Breast epithelium (tissue), 4 donors: ENCODE measurements around the gene CDH4. TPM values are rescaled to one million over a fixed set of nuclear protein-coding genes. Genes with fewer than 3 reads are reported as not detected.
A peak's percentile ranks its signal among the peaks of the same experiment; 100 is the strongest.
"Not testable (repeated sequence)": the region's sequence is repeated elsewhere in the genome, so short reads cannot be mapped to it uniquely, and the experiment has no call there.

Experiments used
- DNase-seq, 2 donors: peaks; one replicate each; pipeline ENCODE4 v3.0.0-alpha.2; 2019; ENCODE audit warnings: low spot score in 2 of 2
- H3K27ac ChIP-seq, 2 donors: fragments of 200-600 bp; sonication (generic) in 1 of 2; one replicate each; pipeline ENCODE4 v1.5.1; 2016 to 2019; ENCODE audit warnings: mild to moderate bottlenecking in 1 of 2
- H3K27me3 ChIP-seq, 2 donors: fragments of 200-600 bp; sonication (generic) in 1 of 2; one replicate each; pipeline versions ENCODE4 v1.5.1 to v1.6.0; 2017 to 2019; ENCODE audit warnings: control low read depth in 1 of 2, mild to moderate bottlenecking in 1 of 2
- H3K36me3 ChIP-seq: fragments of 200-600 bp; one replicate; pipeline ENCODE4 v1.5.1; 2019
- H3K4me1 ChIP-seq, 2 donors: fragments of 200-600 bp; sonication (generic); one replicate each; pipeline ENCODE4 v1.5.1; 2016 to 2019; ENCODE audit warnings: control low read depth in 1 of 2
- H3K4me3 ChIP-seq, 3 donors: fragments of 200-600 bp; sonication (generic); 1 replicate in 2 of 3; 2 replicates in 1 of 3; pipeline ENCODE4 v1.5.1; 2016 to 2019; ENCODE audit warnings: mild to moderate bottlenecking in 3 of 3, moderate library complexity in 2 of 3
- H3K9me3 ChIP-seq, 2 donors: fragments of 200-600 bp; sonication (generic) in 1 of 2; one replicate each; pipeline ENCODE4 v1.5.1; 2016 to 2019; ENCODE audit warnings: control low read depth in 1 of 2
- CTCF ChIP-seq, 3 donors: fragments of 450-650 bp; IDR thresholded peaks; one replicate each; pipeline ENCODE4 v1.5.1; 2016 to 2017; ENCODE audit warnings: antibody characterized with exemption in 3 of 3, mild to moderate bottlenecking in 3 of 3, moderate library complexity in 3 of 3
- POLR2A ChIP-seq: fragments of 450-650 bp; IDR thresholded peaks from one replicate; pipeline ENCODE4 v1.6.1; 2016; ENCODE audit warnings: antibody characterized with exemption, mild to moderate bottlenecking, moderate library complexity
- POLR2AphosphoS5 ChIP-seq, 3 donors: sonication (generic); formaldehyde crosslinking; IDR thresholded peaks; one replicate each; pipeline ENCODE4 v1.6.1; 2017; ENCODE audit warnings: antibody characterized with exemption in 3 of 3
- intact Hi-C: fragments of 100-400 bp; cut with DNase I; formaldehyde crosslinking; loops from one replicate; pipeline ENCODE4 v1.15.1; 2023; ENCODE audit warnings: low total_unique reads
- total RNA-seq, 3 donors: library from RNA; depleted of rRNA; stranded (reverse); fragments of >200 nt; gene quantifications; one replicate each; pipeline ENCODE4 v1.1.0, GENCODE V29; 2016

Gene CDH4
- total RNA-seq, 3 donors from 2014 or later = under 0.01 TPM; not detected in 2

GRCh38 chr20:61979090-61979489, 727.0 kb downstream of the CDH4 start:
- TF ChIP-seq POLR2AphosphoS5 (IDR thresholded peaks at IDR 0.05) (no peak), POLR2A (no peak), CTCF (IDR thresholded peaks at IDR 0.05) (no peak)
- DNase-seq = no peak

DNA sequence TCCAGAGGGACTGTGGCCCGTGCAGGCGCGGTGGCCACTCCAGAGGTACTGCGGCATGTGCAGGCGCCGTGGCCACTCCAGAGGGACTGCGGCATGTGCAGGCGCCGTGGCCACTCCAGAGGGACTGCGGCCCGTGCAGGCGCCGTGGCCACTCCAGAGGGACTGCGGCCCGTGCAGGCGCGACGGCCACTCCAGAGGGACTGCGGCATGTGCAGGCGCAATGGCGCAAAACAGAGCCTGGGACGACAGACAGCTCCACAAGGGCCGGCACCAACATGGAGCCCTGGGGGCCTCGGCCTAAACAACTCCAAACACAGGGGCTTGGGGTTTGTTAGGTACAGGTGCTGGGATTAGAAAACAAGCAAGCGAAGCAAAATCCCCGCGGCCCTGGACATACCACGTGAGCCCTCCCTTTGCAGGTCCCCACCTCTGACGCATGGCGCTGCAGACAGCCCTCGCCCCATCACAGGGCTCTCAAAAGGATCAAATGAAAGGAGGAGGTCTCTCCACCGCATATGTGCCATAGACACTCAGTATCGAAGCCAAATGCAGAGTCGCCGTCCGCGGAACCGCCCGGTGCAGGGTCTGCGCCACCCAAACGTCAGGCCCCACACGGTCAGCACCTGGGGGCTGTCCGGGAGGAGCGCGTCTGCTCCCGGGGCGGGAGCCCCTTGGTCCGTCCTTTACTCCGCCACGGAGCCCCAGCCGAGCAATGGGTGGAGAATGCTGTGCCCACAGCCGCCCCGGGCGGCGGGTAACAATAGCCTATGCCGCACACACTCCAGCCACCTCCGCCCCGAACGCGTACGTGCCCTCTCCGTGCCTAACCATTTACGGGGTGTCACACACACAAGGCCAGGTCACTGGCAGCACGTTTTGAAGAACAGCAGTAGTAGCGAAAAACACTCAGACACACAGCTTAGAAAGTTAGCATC, 727.9 kb downstream of the CDH4 start:
- Histone ChIP-seq H3K9me3 (no peaks in the 10 kb centered on the region), H3K27ac (no peak overlapping the region), H3K4me1 (no peaks in the 10 kb centered on the region), H3K36me3 (no peaks in the 10 kb centered on the region), H3K4me3 (no peak overlapping the region), H3K27me3 (no peaks in the 10 kb centered on the region)
- TF ChIP-seq CTCF (IDR thresholded peaks at IDR 0.05) (no peak), POLR2AphosphoS5 (IDR thresholded peaks at IDR 0.05) (no peak), POLR2A (no peak)
- no peak for DNase-seq
- intact Hi-C loops = no loop called here

More at GRCh38 chr20:61979090-61979489, 727.0 kb downstream of the CDH4 start:
- Histone ChIP-seq H3K27me3 (no peaks in the 10 kb centered on the region), H3K36me3 (no peaks in the 10 kb centered on the region), H3K27ac (no peak overlapping the region), H3K4me3 (no peak overlapping the region), H3K9me3 (no peaks in the 10 kb centered on the region), H3K4me1 (no peaks in the 10 kb centered on the region)
- intact Hi-C loops = no loop called here

- Histone ChIP-seq H3K27ac (no peak overlapping the region), H3K4me1 (no peaks in the 10 kb centered on the region), H3K9me3 (no peaks in the 10 kb centered on the region), H3K4me3 (no peak overlapping the region), H3K27me3 (no peaks in the 10 kb centered on the region), H3K36me3 (no peaks in the 10 kb centered on the region)
- intact Hi-C loops = no loop called here
- TF ChIP-seq CTCF (IDR thresholded peaks at IDR 0.05) = peak in 2 of 3 donors; percentile 47 to 80
- TF ChIP-seq POLR2AphosphoS5 (IDR thresholded peaks at IDR 0.05) = no peak
- peak in 1 of 2 donors; percentile 38 for DNase-seq
Observed at GRCh38 chr20:61980647-61981583, 728.9 kb downstream of the CDH4 start.

- H3K9me3 ChIP-seq, H3K27ac ChIP-seq, DNase-seq, H3K4me3 ChIP-seq, H3K27me3 ChIP-seq, H3K36me3 ChIP-seq, intact Hi-C loops, H3K4me1 ChIP-seq: not testable (repeated sequence)
Observed at GRCh38 chr20:61981691-61982090, 729.6 kb downstream of the CDH4 start.

- intact Hi-C loops = no loop called here
- no peaks in the 10 kb centered on the region for H3K36me3 ChIP-seq
- TF ChIP-seq POLR2A (no peak), CTCF (IDR thresholded peaks at IDR 0.05) (no peak), POLR2AphosphoS5 (IDR thresholded peaks at IDR 0.05) (no peak)
Observed at GRCh38 chr20:61982191-61982950, 730.3 kb downstream of the CDH4 start.

More at GRCh38 chr20:61982191-61982950, 730.3 kb downstream of the CDH4 start:
- no peaks in the 10 kb centered on the region for H3K27me3 ChIP-seq
- H3K4me1 ChIP-seq = no peaks in the 10 kb centered on the region
- H3K9me3 ChIP-seq = no peaks in the 10 kb centered on the region
- no peak overlapping the region for H3K4me3 ChIP-seq
- DNase-seq = no peak
- H3K27ac ChIP-seq = no peak overlapping the region
